Mucosa of rectum (tissue), 2 donors: Measurements from ENCODE around the gene LRRC28.

ENCODE experiments used
- H3K27ac ChIP-seq, 2 donors: one replicate each; pipeline ENCODE4 v1.7.0; 2013; ENCODE audit warnings: inconsistent platforms in 2 of 2, low read depth in 2 of 2, low read length in 2 of 2
- H3K27me3 ChIP-seq, 2 donors: one replicate each; pipeline ENCODE4 v1.7.0; 2013; ENCODE audit warnings: low read length in 2 of 2; ENCODE audit not compliant: control insufficient read depth in 2 of 2, insufficient read depth in 2 of 2
- H3K36me3 ChIP-seq, 2 donors: one replicate each; pipeline ENCODE4 v1.7.0; 2013; ENCODE audit warnings: low read length in 2 of 2; ENCODE audit not compliant: control insufficient read depth in 2 of 2, insufficient read depth in 2 of 2
- H3K4me1 ChIP-seq, 2 donors: one replicate each; pipeline ENCODE4 v1.7.0; 2013; ENCODE audit warnings: low read length in 2 of 2, mild to moderate bottlenecking in 1 of 2; ENCODE audit not compliant: control insufficient read depth in 2 of 2, insufficient read depth in 2 of 2
- H3K4me3 ChIP-seq, 2 donors: one replicate each; pipeline ENCODE4 v1.7.0; 2013; ENCODE audit warnings: low read length in 2 of 2
- H3K9ac ChIP-seq, 2 donors: one replicate each; pipeline ENCODE4 v1.7.0; 2013; ENCODE audit warnings: low read length in 2 of 2, low read depth in 1 of 2, mild to moderate bottlenecking in 1 of 2
- H3K9me3 ChIP-seq, 2 donors: one replicate each; pipeline ENCODE4 v1.7.0; 2013; ENCODE audit warnings: low read length in 2 of 2; ENCODE audit not compliant: control insufficient read depth in 2 of 2
- donor health status: healthy.
- donor health status: Normal muscosa, but diverticular disease.

Gene LRRC28

DNA sequence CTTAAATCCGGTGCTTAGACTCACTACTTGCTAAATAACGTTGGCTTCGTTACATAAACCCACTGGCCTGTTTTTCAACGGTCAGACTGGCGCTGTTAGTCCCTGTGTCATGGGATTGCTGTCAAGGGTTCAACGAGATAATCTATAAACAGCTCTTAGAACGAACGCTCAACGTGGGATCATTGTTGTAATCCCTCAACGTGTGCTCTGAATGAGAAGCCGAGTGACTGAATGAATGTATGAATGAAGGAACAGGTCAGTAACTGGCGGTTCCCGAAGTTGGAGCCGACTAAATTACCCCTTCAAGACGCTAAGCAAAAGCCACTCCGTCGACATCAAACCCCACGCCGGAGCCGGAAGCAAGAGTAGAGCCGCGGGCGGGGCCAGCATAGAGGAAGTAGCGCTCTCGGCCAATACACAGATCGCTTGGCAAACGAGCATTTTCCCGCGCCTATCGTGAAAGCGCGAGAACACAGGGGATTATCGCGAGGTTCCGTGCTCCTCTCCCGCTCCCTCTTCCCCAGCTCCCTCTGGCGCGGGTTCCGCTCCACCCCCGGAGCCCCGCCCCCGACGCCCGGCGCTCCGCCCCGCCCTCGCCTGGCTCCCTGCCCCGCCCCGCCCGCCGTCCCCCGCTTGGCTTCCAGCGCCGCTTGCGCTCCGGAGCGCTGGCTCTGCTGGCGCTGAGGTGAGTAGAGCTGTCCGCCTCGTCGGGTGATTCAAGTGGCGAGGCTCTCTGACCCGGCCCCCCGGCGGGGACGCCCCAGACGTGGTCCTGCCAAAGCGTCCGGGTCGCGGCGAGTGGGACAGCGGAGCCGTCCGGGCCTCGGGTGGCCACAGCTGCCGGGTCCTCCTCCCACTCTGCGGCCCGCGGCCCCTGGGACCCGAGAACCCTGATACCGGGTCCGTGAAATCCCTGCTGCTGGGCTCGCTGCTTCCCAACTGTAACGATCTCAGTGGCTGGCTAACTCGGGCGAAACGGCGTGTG lies at the start of gene LRRC28:
LRRC28 (plus strand) TSS at position 625 of the 985 bp plus-strand sequence. CDS start 4,477 bp downstream, outside the sequence.
- Histone ChIP-seq H3K27me3 (no peaks in the 10 kb centered on the region), H3K36me3 (no peaks in the 10 kb centered on the region), H3K9ac (peak within 1 kb of the TSS; percentile 78 to 96), H3K27ac (peak within 1 kb of the TSS; percentile 95 to 96), H3K4me3 (peak within 1 kb of the TSS; percentile 88), H3K9me3 (no peaks in the 10 kb centered on the region), H3K4me1 (peaks cover 15 to 18% of the 10 kb centered on the region in 2 donors)

DNA sequence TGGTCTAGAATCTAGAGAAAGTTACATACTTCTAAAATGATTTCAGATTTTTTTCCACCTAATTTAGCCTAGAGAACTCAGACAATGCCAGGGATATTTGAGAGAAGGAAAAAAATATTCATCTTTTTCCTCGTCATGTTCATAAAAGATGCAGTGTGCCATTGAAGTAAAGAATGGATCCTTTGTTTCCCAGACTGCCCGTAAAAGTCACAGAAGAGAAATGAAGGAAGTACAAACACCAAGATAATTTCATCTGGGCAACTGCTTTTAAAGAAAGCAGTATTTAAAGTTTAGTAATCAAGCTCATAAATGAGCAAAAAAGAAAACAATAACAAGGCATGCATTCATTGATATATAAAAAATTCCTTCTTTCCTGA lies 49.1 kb upstream of the LRRC28 start:
- Histone ChIP-seq H3K27me3 (no peaks in the 10 kb centered on the region), H3K4me1 (no peaks in the 10 kb centered on the region), H3K9ac (no peak overlapping the region), H3K4me3 (no peak overlapping the region), H3K27ac (peak overlapping the region in 1 of 2 donors; percentile 39), H3K36me3 (peaks cover 3 to 6% of the 10 kb centered on the region in 2 donors), H3K9me3 (no peaks in the 10 kb centered on the region)

DNA sequence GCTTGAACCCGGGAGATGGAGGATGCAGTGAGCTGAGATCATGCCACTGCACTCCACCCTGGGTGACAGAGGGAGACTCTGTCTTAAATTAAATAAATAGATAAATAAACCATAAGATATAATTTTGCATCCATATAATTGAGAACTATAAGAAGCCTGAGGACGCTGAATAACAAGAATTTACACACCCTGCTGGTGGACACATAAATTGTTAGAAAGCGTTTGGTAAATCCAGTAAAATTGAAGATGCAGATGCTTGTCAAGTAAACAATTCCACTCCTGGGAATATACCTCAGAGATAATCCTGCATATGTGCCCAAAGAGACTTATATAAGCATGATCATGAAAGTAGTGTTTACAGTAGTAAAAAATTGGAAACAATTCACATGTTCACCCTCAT lies 43.6 kb upstream of the LRRC28 start:
- Histone ChIP-seq H3K27ac (no peak overlapping the region), H3K4me1 (no peaks in the 10 kb centered on the region), H3K9ac (no peak overlapping the region), H3K36me3 (peaks cover 0 to 2% of the 10 kb centered on the region in 2 donors), H3K27me3 (no peaks in the 10 kb centered on the region), H3K9me3 (no peaks in the 10 kb centered on the region), H3K4me3 (no peak overlapping the region)

DNA sequence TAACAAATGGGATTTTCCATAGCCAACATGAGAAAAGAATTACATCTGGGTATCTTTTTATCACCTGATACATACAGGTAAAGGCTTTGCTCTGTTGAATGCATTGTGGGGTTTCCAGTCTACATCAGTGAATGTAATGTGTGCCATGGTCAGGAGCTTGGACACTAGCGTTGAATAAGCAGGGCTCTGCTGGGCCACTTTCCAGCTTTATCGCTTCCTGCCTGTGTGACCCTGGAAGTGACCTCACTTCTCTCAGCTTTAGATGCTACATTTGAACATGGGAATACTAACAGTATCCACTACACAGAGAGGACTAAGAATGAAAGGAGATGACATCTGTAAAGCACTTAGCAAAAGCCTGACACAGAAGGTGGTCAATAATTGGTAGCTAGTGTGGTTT lies 42.0 kb upstream of the LRRC28 start:
- H3K27ac ChIP-seq, result no peak overlapping the region
- H3K4me1 ChIP-seq, result no peaks in the 10 kb centered on the region
- H3K9me3 ChIP-seq, result no peaks in the 10 kb centered on the region
- H3K4me3 ChIP-seq, result no peak overlapping the region
- H3K9ac ChIP-seq, result no peak overlapping the region
- H3K27me3 ChIP-seq, result no peaks in the 10 kb centered on the region
- H3K36me3 ChIP-seq, result peaks cover 0 to 2% of the 10 kb centered on the region in 2 donors

DNA sequence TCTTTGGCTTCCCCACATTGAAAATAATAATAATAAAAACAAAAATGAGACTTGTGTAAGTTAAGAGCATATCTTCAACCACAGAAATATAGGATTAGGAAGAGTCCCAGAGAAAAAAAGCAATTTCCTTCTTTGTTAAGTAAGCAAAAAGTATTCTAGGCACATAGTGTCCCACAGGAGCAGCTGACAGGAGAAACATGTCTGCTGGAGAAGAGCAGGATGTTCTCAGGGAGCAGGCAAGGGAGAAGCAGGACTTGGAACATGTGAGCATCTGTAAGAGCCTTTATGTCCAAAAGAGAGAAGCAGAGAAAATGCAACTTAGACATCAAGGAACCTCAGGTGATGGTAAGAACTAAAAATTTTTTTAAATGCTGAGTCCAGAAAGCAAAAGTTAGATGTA lies 40.9 kb upstream of the LRRC28 start:
- Histone ChIP-seq H3K4me1 (no peaks in the 10 kb centered on the region), H3K9ac (no peak overlapping the region), H3K27me3 (no peaks in the 10 kb centered on the region), H3K27ac (no peak overlapping the region), H3K9me3 (no peaks in the 10 kb centered on the region), H3K36me3 (peaks cover 0 to 2% of the 10 kb centered on the region in 2 donors), H3K4me3 (no peak overlapping the region)

DNA sequence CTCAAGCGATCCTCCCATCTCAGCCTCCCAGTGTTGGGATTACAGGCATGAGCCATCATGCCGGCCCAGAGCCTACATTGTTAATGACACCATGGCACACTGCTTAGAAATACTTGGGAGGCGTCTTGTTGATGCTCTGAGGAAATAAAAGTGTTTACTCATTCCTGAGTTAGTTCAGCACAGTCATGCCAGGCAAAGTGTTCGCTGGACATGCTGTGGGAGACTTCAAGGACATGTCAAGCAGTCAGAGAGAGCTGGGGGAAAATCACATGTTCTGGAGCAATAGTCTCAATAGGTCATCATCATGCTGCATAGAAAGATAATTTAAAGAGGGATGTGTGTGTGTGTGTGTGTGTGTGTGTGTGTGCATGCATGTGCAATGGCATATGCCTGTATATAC lies 39.4 kb upstream of the LRRC28 start:
- Histone ChIP-seq H3K4me3 (no peak overlapping the region), H3K9me3 (no peaks in the 10 kb centered on the region), H3K36me3 (peaks cover 0 to 2% of the 10 kb centered on the region in 2 donors), H3K4me1 (no peaks in the 10 kb centered on the region), H3K27ac (no peak overlapping the region), H3K9ac (no peak overlapping the region), H3K27me3 (no peaks in the 10 kb centered on the region)

DNA sequence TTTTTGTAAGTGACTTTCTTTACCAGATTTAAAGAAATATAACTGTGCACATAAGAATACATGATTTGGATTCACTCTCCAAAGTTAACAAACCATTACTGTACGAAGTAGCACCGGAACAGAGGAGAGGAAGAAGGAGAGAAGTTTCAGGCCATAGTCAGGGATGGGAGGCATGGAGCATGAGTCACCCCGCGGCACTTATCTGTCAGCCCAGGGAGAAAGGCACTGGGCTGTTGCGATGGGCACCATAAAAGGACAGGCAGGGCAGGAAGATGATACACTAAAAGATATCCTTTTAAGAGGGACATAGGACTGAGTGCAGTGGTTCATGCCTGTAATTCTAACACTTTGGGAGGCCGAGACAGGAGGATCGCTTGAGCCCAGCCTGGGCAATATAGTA lies 38.9 kb upstream of the LRRC28 start:
- Histone ChIP-seq H3K27me3 (no peaks in the 10 kb centered on the region), H3K4me1 (no peaks in the 10 kb centered on the region), H3K9me3 (no peaks in the 10 kb centered on the region), H3K9ac (no peak overlapping the region), H3K4me3 (no peak overlapping the region), H3K36me3 (peaks cover 0 to 2% of the 10 kb centered on the region in 2 donors), H3K27ac (peak overlapping the region in 1 of 2 donors; percentile 2)

DNA sequence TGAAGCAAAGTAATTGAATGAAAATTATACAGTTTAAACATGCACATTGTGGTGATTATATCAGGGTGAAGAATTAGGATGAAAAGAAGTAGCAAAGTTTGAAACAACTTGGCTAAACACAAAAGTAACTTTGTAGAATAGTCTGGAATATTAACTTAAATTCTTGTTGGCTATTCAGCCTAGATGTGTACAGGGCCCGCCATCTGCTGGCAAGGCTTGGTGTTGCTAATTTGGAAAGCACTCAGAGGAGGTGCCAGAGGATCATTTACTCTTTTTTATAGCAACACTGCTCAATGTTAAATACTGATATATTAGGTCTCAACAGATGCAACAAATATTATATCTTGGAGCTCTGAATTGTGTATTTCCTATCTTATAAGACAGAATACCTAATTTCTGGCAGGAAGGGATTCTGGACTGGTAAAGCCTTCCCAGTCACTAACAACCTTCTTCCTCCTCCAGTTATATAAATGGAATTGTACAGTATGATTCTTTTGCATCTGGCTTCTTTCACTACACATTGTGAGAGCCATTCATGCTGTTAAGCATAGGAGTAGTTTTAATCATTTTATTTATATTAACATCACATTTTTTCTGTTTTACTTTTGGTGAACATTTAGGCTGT lies 38.0 kb upstream of the LRRC28 start:
- Histone ChIP-seq H3K27ac (no peak overlapping the region), H3K27me3 (no peaks in the 10 kb centered on the region), H3K9me3 (no peaks in the 10 kb centered on the region), H3K4me3 (no peak overlapping the region), H3K36me3 (peaks cover 5 to 7% of the 10 kb centered on the region in 2 donors), H3K9ac (no peak overlapping the region), H3K4me1 (no peaks in the 10 kb centered on the region)

DNA sequence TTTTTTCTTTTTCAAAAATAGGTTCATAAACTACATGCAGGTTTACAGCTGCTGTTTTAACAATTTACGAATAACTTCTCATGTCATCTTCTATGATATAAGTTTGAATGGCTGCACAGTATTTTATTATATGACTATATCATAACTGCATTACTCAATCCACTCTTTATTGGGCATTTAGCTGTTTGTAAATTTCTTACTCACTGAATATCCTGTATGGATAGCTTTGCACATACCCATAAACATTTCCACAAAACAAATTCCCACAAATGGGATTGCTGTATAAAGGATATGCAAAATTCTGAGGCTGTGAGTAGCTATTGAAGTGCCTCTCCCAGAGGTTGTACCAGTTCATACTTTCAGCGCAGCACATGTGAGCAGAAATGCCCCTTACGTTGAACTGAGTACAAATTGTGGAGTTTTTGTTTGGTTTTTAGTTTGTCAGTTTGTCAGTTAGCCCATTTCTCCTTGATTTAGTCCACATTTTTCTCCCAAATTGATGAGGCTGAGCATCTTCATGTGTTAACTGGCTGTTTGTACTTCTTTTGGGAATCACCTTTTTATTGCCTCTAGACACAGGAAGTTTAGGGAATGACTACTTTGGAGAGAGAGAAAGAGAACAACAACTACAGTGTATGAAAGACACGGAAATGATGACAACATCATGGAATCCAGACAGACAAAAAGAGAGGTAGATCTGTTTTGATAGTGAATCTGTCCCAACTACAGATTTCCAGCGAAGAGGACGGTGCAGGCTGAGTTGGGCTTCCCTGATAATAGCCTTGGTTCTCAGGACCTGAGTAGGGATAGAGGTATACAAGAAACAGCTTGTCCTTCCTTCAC lies 26.7 kb upstream of the LRRC28 start:
- H3K9me3 ChIP-seq, result no peaks in the 10 kb centered on the region
- H3K27me3 ChIP-seq, result no peaks in the 10 kb centered on the region
- no peak overlapping the region for H3K4me3 ChIP-seq
- H3K9ac ChIP-seq, result no peak overlapping the region
- peaks cover 34 to 48% of the 10 kb centered on the region in 2 donors for H3K36me3 ChIP-seq
- H3K4me1 ChIP-seq, result no peaks in the 10 kb centered on the region
- no peak overlapping the region for H3K27ac ChIP-seq
